ENCODE results near the gene NBL1.

The NBL1 gene

GRCh38 chr1:19612530-19612929 is 31.6 kb upstream of the NBL1 start:
- no peak overlapping the region for H3K4me3 ChIP-seq (ENCODE audit: low read depth, low read length)
- DNase-seq (ENCODE audit: low read depth), result no peak
- TF ChIP-seq MYC (IDR thresholded peaks at IDR 0.05; ENCODE audit: low read depth, low read length) (no peak), POLR2A (IDR thresholded peaks at IDR 0.05; ENCODE audit: extremely low read depth, insufficient read length) (no peak)
- TF ChIP-seq, protein P1, sequence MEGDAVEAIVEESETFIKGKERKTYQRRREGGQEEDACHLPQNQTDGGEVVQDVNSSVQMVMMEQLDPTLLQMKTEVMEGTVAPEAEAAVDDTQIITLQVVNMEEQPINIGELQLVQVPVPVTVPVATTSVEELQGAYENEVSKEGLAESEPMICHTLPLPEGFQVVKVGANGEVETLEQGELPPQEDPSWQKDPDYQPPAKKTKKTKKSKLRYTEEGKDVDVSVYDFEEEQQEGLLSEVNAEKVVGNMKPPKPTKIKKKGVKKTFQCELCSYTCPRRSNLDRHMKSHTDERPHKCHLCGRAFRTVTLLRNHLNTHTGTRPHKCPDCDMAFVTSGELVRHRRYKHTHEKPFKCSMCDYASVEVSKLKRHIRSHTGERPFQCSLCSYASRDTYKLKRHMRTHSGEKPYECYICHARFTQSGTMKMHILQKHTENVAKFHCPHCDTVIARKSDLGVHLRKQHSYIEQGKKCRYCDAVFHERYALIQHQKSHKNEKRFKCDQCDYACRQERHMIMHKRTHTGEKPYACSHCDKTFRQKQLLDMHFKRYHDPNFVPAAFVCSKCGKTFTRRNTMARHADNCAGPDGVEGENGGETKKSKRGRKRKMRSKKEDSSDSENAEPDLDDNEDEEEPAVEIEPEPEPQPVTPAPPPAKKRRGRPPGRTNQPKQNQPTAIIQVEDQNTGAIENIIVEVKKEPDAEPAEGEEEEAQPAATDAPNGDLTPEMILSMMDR (IDR thresholded peaks at IDR 0.05; ENCODE audit: low read depth, low read length), result no peak
- TF ChIP-seq, protein P2, sequence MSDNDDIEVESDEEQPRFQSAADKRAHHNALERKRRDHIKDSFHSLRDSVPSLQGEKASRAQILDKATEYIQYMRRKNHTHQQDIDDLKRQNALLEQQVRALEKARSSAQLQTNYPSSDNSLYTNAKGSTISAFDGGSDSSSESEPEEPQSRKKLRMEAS (IDR thresholded peaks at IDR 0.05; ENCODE audit: low read depth, low read length), result no peak

DNA sequence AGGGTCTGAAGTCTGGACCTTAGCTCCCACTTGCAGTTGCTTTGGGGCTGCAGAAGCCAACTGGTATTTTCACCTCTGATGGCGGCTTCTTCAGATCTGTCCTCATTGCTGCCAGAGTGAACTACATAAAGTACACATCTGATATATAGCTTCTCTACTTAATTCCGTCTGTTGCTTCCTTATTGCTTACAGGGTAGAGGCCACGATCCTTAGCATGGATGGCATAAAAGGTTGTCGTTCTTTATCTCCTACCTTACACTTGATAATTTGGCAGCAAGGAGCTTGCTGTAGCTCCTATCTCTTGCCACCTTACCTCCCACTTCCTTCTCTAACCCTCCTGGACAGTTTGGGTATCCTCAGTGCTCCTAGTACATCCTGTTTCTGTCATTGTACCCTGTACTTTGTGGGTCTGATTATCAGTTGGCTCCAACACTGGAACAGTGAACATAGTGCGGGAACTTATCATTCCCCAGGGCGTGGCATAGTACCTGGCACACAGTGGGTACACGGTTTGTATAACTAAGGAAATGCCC is 30.9 kb upstream of the NBL1 start:
- no peak for DNase-seq (ENCODE audit: low read depth)
- TF ChIP-seq, protein P1 (IDR thresholded peaks at IDR 0.05; ENCODE audit: low read depth, low read length), result no peak
- TF ChIP-seq, protein P2 (IDR thresholded peaks at IDR 0.05; ENCODE audit: low read depth, low read length), result no peak
- TF ChIP-seq POLR2A (IDR thresholded peaks at IDR 0.05; ENCODE audit: extremely low read depth, insufficient read length), result no peak
- no peak for TF ChIP-seq MYC (IDR thresholded peaks at IDR 0.05; ENCODE audit: low read depth, low read length)

DNA sequence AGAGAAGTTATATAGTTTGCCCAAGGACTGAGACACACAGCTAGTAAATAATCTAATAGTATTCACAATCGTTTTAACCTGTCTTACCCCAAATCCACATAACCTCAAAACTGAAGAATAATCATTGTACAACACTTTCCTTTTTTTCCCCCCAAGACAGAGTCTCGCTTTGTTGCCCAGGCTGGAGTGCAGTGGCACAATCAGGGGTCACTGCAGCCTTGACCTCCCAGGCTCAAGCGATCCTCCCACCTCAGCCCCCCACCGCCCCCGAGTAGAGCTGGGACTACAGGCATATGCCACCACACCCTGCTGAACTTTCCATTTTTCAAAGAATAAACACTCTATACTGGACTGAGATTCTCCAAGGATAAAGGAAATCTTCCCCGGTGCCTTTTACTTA is 28.7 kb upstream of the NBL1 start:
- DNase-seq (ENCODE audit: low read depth), result no peak
- H3K4me3 ChIP-seq (ENCODE audit: low read depth, low read length), result no peak overlapping the region
- no peak for TF ChIP-seq POLR2A (IDR thresholded peaks at IDR 0.05; ENCODE audit: extremely low read depth, insufficient read length)
- TF ChIP-seq MYC (IDR thresholded peaks at IDR 0.05; ENCODE audit: low read depth, low read length), result no peak
- TF ChIP-seq, protein P2 (IDR thresholded peaks at IDR 0.05; ENCODE audit: low read depth, low read length), result no peak
- TF ChIP-seq, protein P1 (IDR thresholded peaks at IDR 0.05; ENCODE audit: low read depth, low read length), result no peak

More for the DNA sequence above, 30.9 kb upstream of the NBL1 start:
- no peak overlapping the region for H3K4me3 ChIP-seq (ENCODE audit: low read depth, low read length)

DNA sequence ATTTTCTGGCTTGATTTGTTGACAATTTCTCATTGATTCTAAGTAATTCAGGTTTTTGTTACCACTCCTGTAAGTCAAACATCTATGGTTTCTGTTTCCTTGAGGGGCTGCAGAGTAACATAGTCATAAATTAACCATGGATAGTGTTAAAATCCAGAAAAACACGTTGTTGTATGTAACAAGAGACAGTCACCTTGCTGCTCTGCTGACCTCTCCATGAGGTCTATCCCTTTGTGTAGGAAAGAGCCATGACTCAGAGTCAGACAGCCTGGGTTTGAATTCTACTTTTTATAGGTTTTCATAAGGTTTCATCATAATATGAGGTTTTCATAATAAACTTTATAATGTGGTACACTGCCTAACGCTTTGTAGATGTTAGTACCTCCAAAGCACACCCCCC is 27.6 kb upstream of the NBL1 start:
- TF ChIP-seq, protein P1 (IDR thresholded peaks at IDR 0.05; ENCODE audit: low read depth, low read length), result no peak
- TF ChIP-seq MYC (IDR thresholded peaks at IDR 0.05; ENCODE audit: low read depth, low read length), result no peak
- TF ChIP-seq, protein P2 (IDR thresholded peaks at IDR 0.05; ENCODE audit: low read depth, low read length), result no peak
- TF ChIP-seq POLR2A (IDR thresholded peaks at IDR 0.05; ENCODE audit: extremely low read depth, insufficient read length), result no peak
- H3K4me3 ChIP-seq (ENCODE audit: low read depth, low read length), result no peak overlapping the region
- DNase-seq (ENCODE audit: low read depth), result no peak

- DNase-seq (ENCODE audit: low read depth), result no peak
- TF ChIP-seq POLR2A (IDR thresholded peaks at IDR 0.05; ENCODE audit: extremely low read depth, insufficient read length), result no peak
- H3K4me3 ChIP-seq (ENCODE audit: low read depth, low read length), result no peak overlapping the region
Measured at GRCh38 chr1:19617376-19617775, 26.7 kb upstream of the NBL1 start.

- no peak for DNase-seq (ENCODE audit: low read depth)
Measured at GRCh38 chr1:19618428-19618827, 25.7 kb upstream of the NBL1 start.

More at GRCh38 chr1:19618428-19618827, 25.7 kb upstream of the NBL1 start:
- no peak overlapping the region for H3K4me3 ChIP-seq (ENCODE audit: low read depth, low read length)
- TF ChIP-seq POLR2A (IDR thresholded peaks at IDR 0.05; ENCODE audit: extremely low read depth, insufficient read length), result no peak
- TF ChIP-seq MYC (IDR thresholded peaks at IDR 0.05; ENCODE audit: low read depth, low read length), result no peak
- TF ChIP-seq, protein P2 (IDR thresholded peaks at IDR 0.05; ENCODE audit: low read depth, low read length), result no peak

Measured in NB4 (cell line).